ENCODE measurements around the gene NAA35. TPM values are rescaled to one million over a fixed set of nuclear protein-coding genes. Genes with fewer than 3 reads are reported as not detected.

Gene NAA35
- total and polyA plus RNA-seq, 2 of the 8 experiments (the other 6 are each of a cell fraction or from before 2014, with no cell fraction given): 12.9 to 35.2 TPM

GRCh38 chr9:85909390-85909789, 31.6 kb upstream of the NAA35 start:
- Histone ChIP-seq H3K9me3 (ENCODE audit: insufficient read depth in 2 of 2, low read depth in 1 of 2, low read length in 1 of 2) (no peaks in the 10 kb centered on the region), H2BK15ac (ENCODE audit: low read length) (no peak overlapping the region), H3K23me2 (ENCODE audit: low read depth, low read length) (no peaks in the 10 kb centered on the region), H3K27me3 (replicated peaks in 1 of 4; ENCODE audit: control insufficient read depth in 3 of 4, extremely low read depth in 1 of 4, insufficient read depth in 3 of 4, low read length in 3 of 4) (no peaks in the 10 kb centered on the region), H3K18ac (ENCODE audit: extremely low read depth, low read length) (no peak overlapping the region), H4K20me1 (replicated peaks in 1 of 2; ENCODE audit: control insufficient read depth in 1 of 2, insufficient read depth in 2 of 2, low read length in 2 of 2) (no peaks in the 10 kb centered on the region), H4K8ac (ENCODE audit: extremely low read depth, insufficient read depth, low read length) (no peak overlapping the region), H2AFZ (ENCODE audit: low read length) (0 out of 2 replicates have a peak overlapping the region, but pooled peaks have one; percentile 15), H3K4ac (replicated peaks; ENCODE audit: insufficient read length, low read depth, low read length) (no peak overlapping the region), H3K79me1 (ENCODE audit: low read depth, low read length) (no peaks in the 10 kb centered on the region), H4K5ac (ENCODE audit: insufficient read length, low read depth, low read length) (no peak overlapping the region), H3K14ac (ENCODE audit: insufficient read length) (no peak overlapping the region), H3K56ac (replicated peaks; ENCODE audit: insufficient read length, low read depth, low read length) (no peak overlapping the region), H3K4me1 (replicated peaks in 1 of 4; ENCODE audit: control insufficient read depth in 3 of 4, insufficient read depth in 4 of 4, low read length in 3 of 4) (no peaks in the 10 kb centered on the region), H3K23ac (ENCODE audit: insufficient read length) (no peak overlapping the region), H3K9ac (replicated peaks in 1 of 4; ENCODE audit: extremely low read depth in 1 of 4, low read depth in 3 of 4, low read length in 3 of 4) (no peak overlapping the region), H2BK5ac (ENCODE audit: low read depth, low read length) (no peak overlapping the region), H3K4me2 (ENCODE audit: insufficient read depth in 1 of 2, low read depth in 2 of 2, low read length in 2 of 2) (no peak overlapping the region), H3K4me3 (ENCODE audit: extremely low read depth in 1 of 4, insufficient read depth in 2 of 4, low read depth in 3 of 4, low read length in 4 of 4) (no peak overlapping the region), H3K79me2 (ENCODE audit: control insufficient read depth in 1 of 2, insufficient read depth in 2 of 2, low read length in 2 of 2) (no peaks in the 10 kb centered on the region), H2BK120ac (replicated peaks; ENCODE audit: low read depth, low read length) (no peak overlapping the region), H3K27ac (ENCODE audit: low read depth, low read length) (no peak overlapping the region), H2AK5ac (ENCODE audit: low read depth, low read length) (no peak overlapping the region), H2BK20ac (ENCODE audit: low read length) (no peak overlapping the region), H4K91ac (replicated peaks; ENCODE audit: insufficient read length, low read length) (no peak overlapping the region), H3K36me3 (ENCODE audit: control insufficient read depth in 2 of 4, insufficient read depth in 4 of 4, low read length in 3 of 4) (no peaks in the 10 kb centered on the region), H2BK12ac (ENCODE audit: low read depth, low read length) (no peak overlapping the region)
- ChIA-PET POLR2A (ENCODE audit: partially characterized antibody) (no interaction called here), CTCF (ENCODE audit: partially characterized antibody) (interaction anchor here (1.0 to 3.4 kb wide), 3 partner anchors 8 to 23 kb away, joined by 3 to 19 read pairs (median 3); no protein-coding TSS in a partner anchor)
- DNase-seq (ENCODE audit: low read depth in 1 of 2, low spot score in 2 of 2) (no peak), FAIRE-seq (no peak)
- TF ChIP-seq CBX8 (IDR thresholded peaks at IDR 0.05; ENCODE audit: borderline replicate concordance, low read depth, low read length) (no peak), KDM5A (IDR thresholded peaks at IDR 0.05; ENCODE audit: low read length) (no peak), SP4 (IDR thresholded peaks at IDR 0.05; ENCODE audit: low read length) (no peak), SIX5 (IDR thresholded peaks at IDR 0.05; ENCODE audit: low read depth, low read length) (no peak), POU5F1 (IDR thresholded peaks at IDR 0.05; ENCODE audit: low read depth, low read length) (no peak), TAF1 (IDR thresholded peaks at IDR 0.05; ENCODE audit: low read depth, low read length) (no peak)
- 93% methylated on average over 1 of the region's 1 CpG; no CpG with 5 or more reads in 1 of the 2 experiments for WGBS, 2 experiments (ENCODE audit: extremely low coverage in 1 of 2, insufficient coverage in 1 of 2, insufficient read length in 1 of 2, insufficient replicate concordance in 2 of 2, low coverage in 1 of 2, low lambda C conversion rate in 2 of 2, missing lambda C conversion rate in 1 of 2)
